Prostate gland (tissue), 2 donors: Measurements from ENCODE around the gene DPEP1.

Experiments used
- CTCF ChIP-seq, 4 experiments: fragments of 200-600 bp in 2 of 4; fragments of 450-650 bp in 2 of 4; sonication (generic) in 2 of 4; IDR thresholded peaks; 1 replicate in 3 of 4; 2 replicates in 1 of 4; pipeline ENCODE4 v1.5.1; 2016 to 2019; ENCODE audit warnings: antibody characterized with exemption in 4 of 4, mild to moderate bottlenecking in 2 of 4, moderate library complexity in 2 of 4
- POLR2A ChIP-seq: fragments of 450-650 bp; IDR thresholded peaks from one replicate; pipeline ENCODE4 v1.6.1; 2016; ENCODE audit warnings: antibody characterized with exemption, mild to moderate bottlenecking

GRCh38 chr16:89610108-89610453, 3.4 kb upstream of the DPEP1 start:
- TF ChIP-seq CTCF (IDR thresholded peaks at IDR 0.05) (no peak), POLR2A (no peak)
